ENCODE results near the gene JTB. TPM values are rescaled to one million over a fixed set of nuclear protein-coding genes. Genes with fewer than 3 reads are reported as not detected.

Gene JTB
- total RNA-seq, 1 experiment from 2014 or later = 115 TPM

DNA sequence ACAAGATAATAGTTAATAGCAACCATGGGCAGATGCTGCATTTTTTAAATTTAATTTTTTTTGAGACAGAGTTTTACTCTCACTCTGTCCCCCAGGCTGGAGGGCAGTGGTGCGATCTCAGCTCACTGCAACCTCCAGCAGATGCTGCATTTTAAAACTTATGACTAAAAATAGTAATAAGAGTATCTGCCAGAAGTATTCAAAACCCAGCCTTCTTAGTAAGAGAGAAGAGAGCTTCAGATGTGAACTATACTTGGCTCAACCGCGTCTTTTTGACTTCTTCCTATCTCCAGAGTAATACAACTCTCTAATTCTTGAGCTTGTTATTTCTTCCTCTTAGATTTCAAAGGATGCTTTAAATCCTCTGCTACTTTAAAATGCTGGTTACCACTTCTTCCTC lies 17.7 kb upstream of the JTB start:
- CTCF ChIA-PET = no interaction called here
- H3K4me3 Mint-ChIP-seq (ENCODE audit: low read depth, unreplicated experiment) = no peak overlapping the region
- H3K9me3 Mint-ChIP-seq (ENCODE audit: low read depth, unreplicated experiment) = no peaks in the 10 kb centered on the region
- no TSS peak for BruUV-seq (replicated peaks)
- peaks cover 34% of the 10 kb centered on the region for H3K4me1 Mint-ChIP-seq (ENCODE audit: low read depth, unreplicated experiment)
- TF ChIP-seq CTCF (IDR thresholded peaks at IDR 0.05; ENCODE audit: unreplicated experiment) = no peak
- peak overlapping the region; percentile 70 for H3K27ac Mint-ChIP-seq (ENCODE audit: unreplicated experiment)
- intact Hi-C loops (cut with micrococcal nuclease; ENCODE audit: unreplicated experiment) = no loop called here
- H3K27me3 Mint-ChIP-seq (ENCODE audit: unreplicated experiment) = peaks cover 12% of the 10 kb centered on the region
- no peak for DNase-seq
- peaks cover 69% of the 10 kb centered on the region for H3K36me3 Mint-ChIP-seq (ENCODE audit: insufficient read depth, unreplicated experiment)

GRCh38 chr1:153991806-153992205 lies 14.3 kb upstream of the JTB start:
- BruUV-seq (replicated peaks) = no TSS peak
- H3K36me3 Mint-ChIP-seq (ENCODE audit: insufficient read depth, unreplicated experiment) = peaks cover 78% of the 10 kb centered on the region
- H3K9me3 Mint-ChIP-seq (ENCODE audit: low read depth, unreplicated experiment) = no peaks in the 10 kb centered on the region
- peaks cover 14% of the 10 kb centered on the region for H3K27me3 Mint-ChIP-seq (ENCODE audit: unreplicated experiment)
- intact Hi-C loops (cut with micrococcal nuclease; ENCODE audit: unreplicated experiment) = no loop called here
- DNase-seq = no peak
- TF ChIP-seq CTCF (IDR thresholded peaks at IDR 0.05; ENCODE audit: unreplicated experiment) = no peak
- H3K4me1 Mint-ChIP-seq (ENCODE audit: low read depth, unreplicated experiment) = peaks cover 42% of the 10 kb centered on the region
- peak overlapping the region; percentile 99 for H3K27ac Mint-ChIP-seq (ENCODE audit: unreplicated experiment)
- peak overlapping the region; percentile 75 for H3K4me3 Mint-ChIP-seq (ENCODE audit: low read depth, unreplicated experiment)
- CTCF ChIA-PET = interaction anchor here (0.6 kb wide), 1 partner anchor 452 kb away, joined by 4 read pairs; no protein-coding TSS in a partner anchor

- intact Hi-C loops (cut with micrococcal nuclease; ENCODE audit: unreplicated experiment) = no loop called here
- Mint-ChIP-seq H3K4me3 (ENCODE audit: low read depth, unreplicated experiment) (peak overlapping the region; percentile 75), H3K27me3 (ENCODE audit: unreplicated experiment) (peaks cover 14% of the 10 kb centered on the region), H3K27ac (ENCODE audit: unreplicated experiment) (peak overlapping the region; percentile 99), H3K4me1 (ENCODE audit: low read depth, unreplicated experiment) (peaks cover 48% of the 10 kb centered on the region), H3K36me3 (ENCODE audit: insufficient read depth, unreplicated experiment) (peaks cover 78% of the 10 kb centered on the region), H3K9me3 (ENCODE audit: low read depth, unreplicated experiment) (no peaks in the 10 kb centered on the region)
- CTCF ChIA-PET = interaction anchor here (1.4 to 1.5 kb wide), 3 partner anchors 9 to 320 kb away, joined by 3 to 7 read pairs (median 4); partner anchors contain the start of gene ILF2
- TSS peak; percentile 87 for BruUV-seq (replicated peaks)
- no peak for TF ChIP-seq CTCF (IDR thresholded peaks at IDR 0.05; ENCODE audit: unreplicated experiment)
- no peak for DNase-seq
These were observed 13.7 kb upstream of the JTB start for GRCh38 chr1:153991151-153991630.

GRCh38 chr1:153990468-153991150 lies 13.1 kb upstream of the JTB start, which contains the start of gene RPS27:
TSS of gene RPS27 (plus strand) at chr1:153990762. CDS start at chr1:153990797, 35 bp downstream.
- CTCF ChIA-PET = interaction anchor here (0.9 to 1.5 kb wide), 6 partner anchors 9 to 319 kb away, joined by 3 to 7 read pairs (median 4); partner anchors contain the start of genes GATAD2B, ILF2 and SLC39A1
- Mint-ChIP-seq H3K27me3 (ENCODE audit: unreplicated experiment) (peaks cover 14% of the 10 kb centered on the region), H3K27ac (ENCODE audit: unreplicated experiment) (peak within 1 kb of the TSS; percentile 99), H3K4me1 (ENCODE audit: low read depth, unreplicated experiment) (peaks cover 54% of the 10 kb centered on the region), H3K36me3 (ENCODE audit: insufficient read depth, unreplicated experiment) (peaks cover 78% of the 10 kb centered on the region), H3K9me3 (ENCODE audit: low read depth, unreplicated experiment) (no peaks in the 10 kb centered on the region), H3K4me3 (ENCODE audit: low read depth, unreplicated experiment) (peak within 1 kb of the TSS; percentile 75)
- intact Hi-C loops (cut with micrococcal nuclease; ENCODE audit: unreplicated experiment) = no loop called here
- no TSS peak for BruUV-seq (replicated peaks)
- no peak for TF ChIP-seq CTCF (IDR thresholded peaks at IDR 0.05; ENCODE audit: unreplicated experiment)
- peak; percentile 92 for DNase-seq

Data from Calu3 (cell line).